NCI-H2171 (cell line): ENCODE data around the gene TMEM178B.
A peak's percentile ranks its signal among the peaks of the same experiment; 100 is the strongest.
"Not testable (repeated sequence)": the region's sequence is repeated elsewhere in the genome, so short reads cannot be mapped to it uniquely, and the experiment has no call there.

Experiments
- DNase-seq: peaks from one replicate; lab custom pipeline; 2025; lab: John Stamatoyannopoulos, UW

Gene TMEM178B

GRCh38 chr7:141389140-141389796 lies 315.4 kb downstream of the TMEM178B start:
- DNase-seq: no peak

- DNase-seq: no peak
Observed at GRCh38 chr7:141390339-141390738, 316.5 kb downstream of the TMEM178B start.

DNA sequence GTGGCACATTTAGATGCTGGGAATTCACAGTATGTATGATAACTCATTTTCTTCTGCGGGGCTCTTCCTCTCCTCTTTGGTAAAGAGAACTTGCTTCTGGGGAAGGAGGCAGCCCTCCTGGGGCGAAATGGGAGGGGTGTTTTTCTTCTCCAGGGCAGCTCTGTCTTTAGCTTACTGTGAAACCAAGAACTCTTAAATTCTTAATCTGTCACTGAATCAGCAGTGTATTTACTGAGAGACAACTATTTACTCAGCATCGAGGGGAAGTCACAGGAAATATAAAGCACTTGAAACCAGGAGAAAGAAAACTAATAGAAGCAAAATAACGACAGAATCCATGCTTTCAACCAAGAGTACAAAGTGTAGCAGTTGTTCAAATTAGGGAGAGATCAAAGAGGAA lies 319.2 kb downstream of the TMEM178B start:
- no peak for DNase-seq

- DNase-seq: no peak
Observed at GRCh38 chr7:141397236-141398163, 323.6 kb downstream of the TMEM178B start.

- DNase-seq: no peak
Observed at GRCh38 chr7:141400356-141400755, 326.5 kb downstream of the TMEM178B start.

DNA sequence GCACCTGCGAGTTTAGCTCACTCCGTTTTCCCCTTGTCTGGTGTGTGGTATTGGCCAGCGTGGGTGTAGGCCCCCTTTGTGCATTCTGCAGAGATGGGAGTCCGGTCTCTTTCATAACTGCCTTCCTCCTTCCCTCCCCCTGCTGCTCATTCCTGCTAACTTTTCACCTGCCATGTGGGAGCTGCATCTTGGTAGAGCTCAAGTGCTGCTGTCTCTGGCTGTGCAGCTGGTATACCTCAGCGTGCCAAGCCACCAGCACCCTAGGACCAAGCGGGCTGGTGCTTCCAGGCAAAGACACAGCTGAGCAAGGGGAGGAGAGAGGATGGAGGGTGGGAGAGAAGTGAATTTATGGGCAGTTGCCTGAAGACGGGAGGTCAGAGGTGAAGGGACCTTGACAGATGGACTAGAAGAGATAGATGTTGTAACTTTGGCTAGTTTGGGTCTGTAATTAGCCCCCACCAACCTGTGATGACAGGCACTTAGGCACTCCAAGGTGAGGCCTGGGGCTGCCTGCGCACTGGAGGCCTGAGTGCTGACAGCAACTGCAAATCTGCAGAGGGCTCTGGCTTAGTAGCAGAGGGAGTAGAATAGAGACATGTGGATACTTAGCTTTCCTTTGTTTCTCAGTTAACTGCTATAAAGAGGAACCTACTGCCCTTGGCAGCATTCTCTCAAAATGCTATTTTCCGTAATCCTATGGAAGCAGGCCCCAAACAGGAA lies 328.6 kb downstream of the TMEM178B start:
- no peak for DNase-seq

DNA sequence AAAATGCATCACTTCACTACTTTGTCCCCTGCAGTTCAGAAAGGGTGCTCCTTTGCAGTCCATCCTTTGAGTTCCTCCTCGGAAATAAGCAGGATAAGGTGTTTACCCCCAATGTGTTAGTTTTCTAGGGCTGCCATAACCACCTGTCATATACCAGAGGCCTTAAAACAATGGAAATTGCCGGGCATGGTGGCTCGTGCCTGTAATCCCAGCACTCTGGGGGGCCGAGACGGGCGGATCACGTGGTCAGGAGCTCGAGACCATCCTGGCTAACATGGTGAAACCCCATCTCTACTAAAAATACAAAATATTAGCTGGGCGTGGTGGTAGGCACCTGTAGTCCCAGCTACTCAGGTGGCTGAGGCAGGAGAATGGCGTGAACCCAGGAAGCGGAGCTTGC lies 330.0 kb downstream of the TMEM178B start:
- not testable (repeated sequence) for DNase-seq

- no peak for DNase-seq
Observed at GRCh38 chr7:141406347-141406746, 332.5 kb downstream of the TMEM178B start.

DNA sequence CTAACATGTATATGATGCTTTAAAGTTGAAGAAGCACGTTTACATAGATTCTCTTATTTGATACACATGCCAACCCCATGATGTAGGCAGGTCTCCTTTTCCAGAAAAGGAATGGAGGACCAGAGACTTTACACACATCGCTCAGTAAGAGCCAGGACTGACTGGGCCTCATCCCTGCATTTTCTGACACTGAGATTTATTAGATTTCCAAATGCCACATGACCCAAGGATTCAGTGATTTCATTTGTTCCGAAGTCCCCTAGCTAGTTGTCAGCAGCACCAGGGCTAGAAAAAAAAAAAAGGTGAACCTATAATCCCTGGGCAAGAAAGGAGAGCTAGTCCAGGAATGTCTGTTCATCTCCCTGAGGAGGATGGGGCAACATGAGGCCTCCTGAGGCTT lies 334.0 kb downstream of the TMEM178B start:
- DNase-seq: no peak

DNA sequence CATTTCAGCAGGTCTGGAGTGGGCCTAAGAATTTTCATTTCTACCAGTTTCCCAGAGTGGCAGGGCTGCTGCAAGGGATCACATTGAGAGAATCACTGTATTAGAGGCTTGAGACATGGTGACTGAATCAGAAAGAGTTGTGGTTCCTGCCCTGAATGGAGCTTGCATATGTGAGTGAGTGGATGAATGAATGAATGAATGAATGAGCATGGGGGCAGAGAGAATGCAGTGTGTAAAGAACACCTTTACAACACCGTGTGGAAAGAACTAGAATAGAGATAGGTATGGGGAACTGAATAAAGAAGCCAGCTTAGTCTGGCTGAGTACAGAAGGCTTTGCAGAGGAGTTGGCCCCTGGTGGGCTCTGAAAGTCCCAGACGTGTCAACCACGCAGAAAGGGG lies 334.6 kb downstream of the TMEM178B start:
- no peak for DNase-seq

DNA sequence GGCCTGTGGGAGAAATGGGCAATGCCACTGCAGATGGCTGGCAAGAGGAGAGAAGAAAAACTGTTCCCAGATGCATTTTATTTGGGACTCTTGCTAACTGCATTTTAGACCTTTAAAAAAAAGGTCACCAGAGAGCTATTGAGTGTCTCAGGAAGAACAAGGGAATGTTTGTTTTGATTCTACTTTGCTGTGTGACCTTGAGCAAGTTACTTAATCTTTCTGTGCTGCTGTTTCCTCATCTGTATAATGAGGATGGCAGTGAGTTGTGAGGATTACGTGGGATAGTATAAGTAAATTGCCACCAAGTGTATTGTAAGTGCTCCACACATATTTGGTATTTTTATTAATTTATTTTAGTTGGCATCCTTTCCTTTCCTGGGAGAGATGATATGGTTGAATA lies 335.4 kb downstream of the TMEM178B start:
- no peak for DNase-seq

- peak; percentile 73 for DNase-seq
Observed at GRCh38 chr7:141409801-141410329, 336.0 kb downstream of the TMEM178B start.

GRCh38 chr7:141410353-141411000 lies 336.6 kb downstream of the TMEM178B start:
- DNase-seq: no peak

- no peak for DNase-seq
Observed at GRCh38 chr7:141411133-141411532, 337.3 kb downstream of the TMEM178B start.

DNA sequence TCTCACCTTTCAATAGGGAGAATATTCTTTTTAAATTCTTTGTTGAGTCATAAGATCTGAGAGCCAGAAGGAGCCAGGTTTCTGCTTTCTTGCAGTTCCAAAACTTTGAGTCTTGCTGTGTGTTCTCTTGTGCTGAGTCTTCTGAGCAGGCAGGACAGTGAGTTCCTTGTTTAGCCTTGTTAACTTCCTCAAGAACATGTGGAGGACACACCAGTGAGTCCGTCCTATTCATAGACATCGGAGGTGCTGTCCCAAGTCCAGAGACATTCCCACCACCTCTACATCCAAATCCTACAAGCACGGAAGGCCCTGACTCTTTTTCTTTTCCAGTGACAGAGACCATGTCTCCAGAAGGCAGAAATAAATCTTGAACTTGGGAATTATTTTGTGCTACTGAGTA lies 342.1 kb downstream of the TMEM178B start:
- DNase-seq: no peak

- no peak for DNase-seq
Observed at GRCh38 chr7:141416650-141417270, 342.9 kb downstream of the TMEM178B start.

DNA sequence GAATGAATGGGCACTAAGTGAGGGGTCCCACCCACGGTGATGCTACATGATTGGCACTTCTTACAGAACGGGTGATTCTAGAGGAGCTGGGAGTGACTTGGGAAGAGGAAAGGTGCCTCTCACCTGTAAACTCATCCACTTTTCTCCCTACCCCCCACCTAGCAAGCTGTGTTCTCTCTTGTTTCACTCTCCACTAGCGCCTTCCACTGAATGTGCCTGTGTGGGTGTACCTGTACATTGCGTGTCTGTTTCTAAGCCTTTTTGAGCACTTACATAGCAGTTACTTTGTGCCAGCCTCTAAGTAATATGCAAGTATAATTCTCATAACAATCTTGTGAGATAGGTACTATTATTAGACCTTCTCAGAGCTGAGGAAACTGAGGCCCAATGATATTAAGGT lies 343.6 kb downstream of the TMEM178B start:
- DNase-seq: no peak

DNA sequence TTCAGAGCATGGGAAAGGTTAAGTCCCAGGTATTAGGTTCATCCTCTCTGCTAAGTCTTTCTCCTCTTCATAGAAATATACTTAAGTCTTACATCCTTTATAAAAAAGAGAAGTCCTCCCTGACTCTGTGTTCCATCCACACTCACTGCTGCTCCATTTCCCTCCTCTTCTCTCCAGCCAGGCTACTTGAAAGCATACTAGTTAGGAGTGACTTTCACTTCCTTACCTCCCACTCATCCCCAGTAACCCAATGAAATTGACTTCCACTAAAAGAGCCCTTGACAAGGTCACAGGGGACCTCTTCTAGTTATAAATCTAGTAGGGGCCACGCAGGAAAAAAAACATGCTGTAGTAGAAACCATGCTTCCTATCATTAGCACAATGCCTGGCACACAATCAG lies 344.2 kb downstream of the TMEM178B start:
- no peak for DNase-seq

DNA sequence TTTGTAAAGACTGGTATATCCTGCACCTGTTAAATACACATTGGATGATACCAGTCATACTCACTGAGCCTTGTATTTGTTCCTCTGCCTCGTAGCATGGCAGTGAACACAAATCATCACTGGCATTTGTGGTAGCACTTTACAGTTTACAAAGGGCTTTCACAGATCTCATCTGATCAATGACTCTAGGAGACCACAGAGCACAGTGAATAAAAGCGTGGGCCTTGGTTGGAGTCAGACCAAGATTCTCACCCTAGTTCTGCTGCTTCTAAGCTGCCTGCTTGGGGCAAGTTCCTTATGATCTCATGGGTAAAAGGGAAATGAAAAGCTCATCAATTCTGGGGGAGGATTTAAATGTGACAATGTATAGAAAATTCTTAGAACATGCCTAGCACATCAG lies 347.4 kb downstream of the TMEM178B start:
- DNase-seq: no peak

GRCh38 chr7:141427134-141427533 lies 353.3 kb downstream of the TMEM178B start:
- DNase-seq: no peak

DNA sequence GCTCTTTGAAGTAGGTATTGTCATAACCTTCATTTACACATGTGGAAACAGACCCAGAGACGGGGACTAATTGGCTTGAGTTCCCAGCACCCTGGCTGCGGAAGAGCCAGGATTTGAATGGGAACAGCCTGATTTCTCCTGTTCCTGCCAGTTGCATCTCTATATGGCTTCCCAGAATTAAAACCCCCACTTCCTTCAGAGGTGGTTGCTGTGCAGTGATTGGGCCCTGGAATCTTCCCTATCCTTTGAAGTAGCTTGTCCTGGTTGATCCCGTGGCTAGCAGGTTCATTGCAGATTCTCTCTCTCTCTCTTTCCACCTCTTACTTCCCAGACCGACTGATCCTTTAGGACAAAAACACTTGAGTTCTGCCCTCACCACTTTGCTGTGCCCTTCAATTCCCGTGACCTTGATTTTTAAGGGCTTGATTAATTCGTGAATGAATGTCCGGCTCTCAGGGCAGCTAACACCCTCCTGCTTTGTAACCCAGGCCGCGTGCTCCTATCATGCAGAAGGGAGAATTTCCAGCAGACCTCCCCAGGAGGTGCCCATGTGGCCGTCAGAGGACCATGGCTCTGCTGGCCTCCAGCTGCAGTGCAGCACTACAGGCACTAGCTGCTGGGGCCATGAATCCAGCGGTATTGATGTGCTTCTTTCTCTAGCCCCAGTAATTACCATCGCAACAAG lies 356.7 kb downstream of the TMEM178B start:
- DNase-seq: no peak
